HCT116 (cell line): ENCODE measurements around the gene FAM78B.

Source experiments
- EZH2 ChIP-seq: fragments of 200-600 bp; sonication (generic); IDR thresholded peaks from 2 replicates; pipeline ENCODE4 v1.6.1; 2017; ENCODE audit warnings: antibody characterized with exemption, mixed run types
- EZH2phosphoT487 ChIP-seq: fragments of 200-600 bp; IDR thresholded peaks from 2 replicates; pipeline ENCODE4 v1.6.1; 2018; ENCODE audit warnings: antibody characterized with exemption, borderline replicate concordance
- POLR2A ChIP-seq: IDR thresholded peaks from 2 replicates; pipeline ENCODE4 v1.7.0; 2011; ENCODE audit warnings: borderline replicate concordance; ENCODE audit not compliant: insufficient read depth, insufficient read length; ENCODE audit errors: extremely low read depth
- POLR2AphosphoS5 ChIP-seq: IDR thresholded peaks from 2 replicates; pipeline ENCODE4 v1.6.1; 2011; ENCODE audit warnings: mild to moderate bottlenecking, low read depth, low read length, moderate library complexity
- SRF ChIP-seq: IDR thresholded peaks from 2 replicates; pipeline ENCODE4 v1.6.1; 2012; ENCODE audit warnings: low read depth
- TF ChIP-seq, protein P1 (sequence below): IDR thresholded peaks from 2 replicates; pipeline ENCODE4 v1.6.1; 2012; ENCODE audit warnings: low read depth
- TF ChIP-seq, protein P2 (sequence below), 3 experiments: fragments of 200-600 bp in 1 of 3; sonication (generic) in 1 of 3; IDR thresholded peaks in 2 of 3; conservative IDR thresholded peaks in 1 of 3; 2 replicates each; pipeline ENCODE4 v1.5.1; 2012 to 2017; ENCODE audit warnings: low read depth in 2 of 3, low read length in 2 of 3, antibody characterized with exemption in 1 of 3, borderline replicate concordance in 1 of 3, control low read depth in 1 of 3, mild to moderate bottlenecking in 1 of 3, mixed read lengths in 1 of 3, mixed run types in 1 of 3, moderate library complexity in 1 of 3; ENCODE audit not compliant: insufficient read depth in 1 of 3
- TF ChIP-seq, protein P3 (sequence below): IDR thresholded peaks from 2 replicates; pipeline ENCODE4 v1.6.1; 2012

DNA sequence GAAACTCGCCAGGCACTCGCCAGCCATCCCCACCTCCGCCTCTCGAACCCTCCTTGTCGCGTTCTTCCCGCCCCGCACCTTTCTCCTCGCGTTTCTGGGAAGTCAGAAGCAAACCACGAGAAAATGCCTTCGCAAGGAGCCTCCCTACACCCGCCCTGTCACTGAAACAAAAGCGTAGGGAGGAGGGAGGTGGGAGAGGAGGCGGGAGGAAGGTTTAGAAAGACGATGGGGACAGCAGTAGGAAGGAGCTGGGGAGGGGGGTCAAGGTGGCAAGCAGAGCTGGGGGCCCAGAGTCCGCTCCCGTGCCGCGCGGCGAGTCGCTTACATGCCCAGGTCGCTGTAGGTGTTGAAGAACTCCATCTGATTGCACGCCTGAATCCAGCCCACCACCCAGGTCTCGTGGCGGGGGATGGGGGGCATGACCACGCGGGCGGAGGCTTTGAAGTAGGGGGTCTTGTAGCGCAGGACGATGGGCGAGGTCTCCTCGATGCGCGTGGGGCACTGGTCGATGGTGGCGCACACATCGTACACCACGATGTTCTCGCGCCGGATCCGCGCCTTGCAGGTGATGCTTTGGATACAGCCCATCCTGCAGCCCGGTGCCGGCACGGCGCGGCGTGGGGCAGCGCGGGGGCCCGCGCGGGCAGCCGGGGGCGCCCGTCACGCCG lies 1.0 kb downstream of the FAM78B start:
- no peak for TF ChIP-seq EZH2
- TF ChIP-seq, protein P1, sequence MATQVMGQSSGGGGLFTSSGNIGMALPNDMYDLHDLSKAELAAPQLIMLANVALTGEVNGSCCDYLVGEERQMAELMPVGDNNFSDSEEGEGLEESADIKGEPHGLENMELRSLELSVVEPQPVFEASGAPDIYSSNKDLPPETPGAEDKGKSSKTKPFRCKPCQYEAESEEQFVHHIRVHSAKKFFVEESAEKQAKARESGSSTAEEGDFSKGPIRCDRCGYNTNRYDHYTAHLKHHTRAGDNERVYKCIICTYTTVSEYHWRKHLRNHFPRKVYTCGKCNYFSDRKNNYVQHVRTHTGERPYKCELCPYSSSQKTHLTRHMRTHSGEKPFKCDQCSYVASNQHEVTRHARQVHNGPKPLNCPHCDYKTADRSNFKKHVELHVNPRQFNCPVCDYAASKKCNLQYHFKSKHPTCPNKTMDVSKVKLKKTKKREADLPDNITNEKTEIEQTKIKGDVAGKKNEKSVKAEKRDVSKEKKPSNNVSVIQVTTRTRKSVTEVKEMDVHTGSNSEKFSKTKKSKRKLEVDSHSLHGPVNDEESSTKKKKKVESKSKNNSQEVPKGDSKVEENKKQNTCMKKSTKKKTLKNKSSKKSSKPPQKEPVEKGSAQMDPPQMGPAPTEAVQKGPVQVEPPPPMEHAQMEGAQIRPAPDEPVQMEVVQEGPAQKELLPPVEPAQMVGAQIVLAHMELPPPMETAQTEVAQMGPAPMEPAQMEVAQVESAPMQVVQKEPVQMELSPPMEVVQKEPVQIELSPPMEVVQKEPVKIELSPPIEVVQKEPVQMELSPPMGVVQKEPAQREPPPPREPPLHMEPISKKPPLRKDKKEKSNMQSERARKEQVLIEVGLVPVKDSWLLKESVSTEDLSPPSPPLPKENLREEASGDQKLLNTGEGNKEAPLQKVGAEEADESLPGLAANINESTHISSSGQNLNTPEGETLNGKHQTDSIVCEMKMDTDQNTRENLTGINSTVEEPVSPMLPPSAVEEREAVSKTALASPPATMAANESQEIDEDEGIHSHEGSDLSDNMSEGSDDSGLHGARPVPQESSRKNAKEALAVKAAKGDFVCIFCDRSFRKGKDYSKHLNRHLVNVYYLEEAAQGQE: no peak
- TF ChIP-seq, protein P2, sequence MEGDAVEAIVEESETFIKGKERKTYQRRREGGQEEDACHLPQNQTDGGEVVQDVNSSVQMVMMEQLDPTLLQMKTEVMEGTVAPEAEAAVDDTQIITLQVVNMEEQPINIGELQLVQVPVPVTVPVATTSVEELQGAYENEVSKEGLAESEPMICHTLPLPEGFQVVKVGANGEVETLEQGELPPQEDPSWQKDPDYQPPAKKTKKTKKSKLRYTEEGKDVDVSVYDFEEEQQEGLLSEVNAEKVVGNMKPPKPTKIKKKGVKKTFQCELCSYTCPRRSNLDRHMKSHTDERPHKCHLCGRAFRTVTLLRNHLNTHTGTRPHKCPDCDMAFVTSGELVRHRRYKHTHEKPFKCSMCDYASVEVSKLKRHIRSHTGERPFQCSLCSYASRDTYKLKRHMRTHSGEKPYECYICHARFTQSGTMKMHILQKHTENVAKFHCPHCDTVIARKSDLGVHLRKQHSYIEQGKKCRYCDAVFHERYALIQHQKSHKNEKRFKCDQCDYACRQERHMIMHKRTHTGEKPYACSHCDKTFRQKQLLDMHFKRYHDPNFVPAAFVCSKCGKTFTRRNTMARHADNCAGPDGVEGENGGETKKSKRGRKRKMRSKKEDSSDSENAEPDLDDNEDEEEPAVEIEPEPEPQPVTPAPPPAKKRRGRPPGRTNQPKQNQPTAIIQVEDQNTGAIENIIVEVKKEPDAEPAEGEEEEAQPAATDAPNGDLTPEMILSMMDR (IDR thresholded peaks at IDR 0.05 in 2 of 3, conservative IDR thresholded peaks at IDR 0.05 in 1 of 3; ENCODE audit: borderline replicate concordance in 1 of 3, insufficient read depth in 1 of 3, low read depth in 2 of 3, low read length in 2 of 3): no peak
- no peak for TF ChIP-seq POLR2AphosphoS5
- TF ChIP-seq SRF: no peak
- no peak for TF ChIP-seq POLR2A
- no peak for TF ChIP-seq EZH2phosphoT487
- TF ChIP-seq, protein P3, sequence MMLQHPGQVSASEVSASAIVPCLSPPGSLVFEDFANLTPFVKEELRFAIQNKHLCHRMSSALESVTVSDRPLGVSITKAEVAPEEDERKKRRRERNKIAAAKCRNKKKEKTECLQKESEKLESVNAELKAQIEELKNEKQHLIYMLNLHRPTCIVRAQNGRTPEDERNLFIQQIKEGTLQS: no peak
